ENCODE measurements around the gene POLD4.

DNA sequence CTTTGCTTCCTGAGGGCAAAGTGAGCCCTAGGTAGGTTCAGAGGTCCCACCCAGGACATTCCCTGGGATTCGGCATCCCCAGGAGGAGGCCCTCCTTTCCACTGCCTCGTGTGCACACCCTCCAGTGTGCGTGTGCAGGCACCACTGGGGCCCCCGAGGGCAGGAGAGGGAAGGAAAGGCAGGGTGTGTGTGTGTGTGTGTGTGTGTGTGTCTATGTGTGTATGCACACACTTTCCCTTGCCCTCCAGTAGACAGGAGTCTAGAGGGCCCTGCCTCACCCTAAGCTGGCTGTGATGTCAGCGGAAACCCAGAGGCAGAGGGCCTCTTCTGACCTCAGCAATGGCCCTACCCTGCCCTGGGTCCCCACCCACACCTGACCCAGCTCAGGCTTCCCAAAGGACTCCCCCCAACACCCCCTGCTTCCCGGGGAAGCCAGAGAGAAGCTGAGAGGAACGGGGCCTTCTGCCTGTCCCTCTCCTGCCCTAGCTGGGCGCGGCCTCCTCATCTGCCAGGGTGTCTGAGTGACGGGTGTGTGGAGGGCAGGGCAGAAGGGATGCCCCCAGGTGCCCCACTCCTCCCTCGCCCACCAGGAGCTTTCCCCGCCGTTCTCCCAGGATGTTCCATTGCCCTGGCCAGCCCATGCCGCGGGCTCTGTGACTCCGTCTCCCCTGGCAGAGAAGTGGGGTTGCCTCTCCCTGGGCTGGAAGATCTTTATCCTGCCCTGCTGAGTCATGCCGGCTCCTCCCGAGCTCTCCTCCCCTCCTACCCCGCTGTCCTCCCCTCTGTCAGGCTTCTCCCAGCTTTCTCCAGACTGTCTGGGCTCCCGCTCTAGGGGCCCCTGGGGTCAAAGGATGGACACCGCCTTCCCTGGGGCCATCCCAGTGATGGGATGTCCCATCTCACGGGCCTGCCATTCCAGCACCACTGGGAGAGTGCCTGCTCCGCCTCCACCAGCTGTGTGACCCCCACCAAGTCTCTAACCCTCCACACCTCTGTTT is 26.0 kb upstream of the POLD4 start:
- TF ChIP-seq SRF (IDR thresholded peaks at IDR 0.05; ENCODE audit: low read depth, low read length) (no peak), RERE (CRISPR knock-in tag; IDR thresholded peaks at IDR 0.05; ENCODE audit: low read depth) (no peak), ZBTB20 (CRISPR knock-in tag; IDR thresholded peaks at IDR 0.05; ENCODE audit: borderline replicate concordance, low read depth) (no peak)
